ENCODE measurements around the gene SUPT20HL2.

The SUPT20HL2 gene

DNA sequence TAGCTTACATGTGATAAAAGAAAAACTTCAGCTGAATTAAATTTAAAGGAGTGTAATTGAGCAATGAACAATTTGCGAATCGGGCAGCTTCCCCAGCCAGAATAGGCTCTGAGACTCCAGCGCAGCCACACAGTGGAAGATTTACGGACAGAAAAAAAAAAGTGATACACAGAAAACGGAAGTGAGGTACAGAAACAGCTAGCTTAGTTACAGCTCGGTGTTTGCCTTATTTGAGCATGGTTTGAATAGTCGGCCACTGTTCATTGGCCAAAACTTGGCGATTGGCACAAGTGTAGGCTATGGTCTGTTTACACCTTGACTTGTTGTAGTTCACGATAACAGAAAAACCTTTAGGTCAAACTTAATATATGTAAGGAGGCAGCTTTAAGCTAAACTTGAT lies 29.9 kb upstream of the SUPT20HL2 start:
- TF ChIP-seq, protein P1, sequence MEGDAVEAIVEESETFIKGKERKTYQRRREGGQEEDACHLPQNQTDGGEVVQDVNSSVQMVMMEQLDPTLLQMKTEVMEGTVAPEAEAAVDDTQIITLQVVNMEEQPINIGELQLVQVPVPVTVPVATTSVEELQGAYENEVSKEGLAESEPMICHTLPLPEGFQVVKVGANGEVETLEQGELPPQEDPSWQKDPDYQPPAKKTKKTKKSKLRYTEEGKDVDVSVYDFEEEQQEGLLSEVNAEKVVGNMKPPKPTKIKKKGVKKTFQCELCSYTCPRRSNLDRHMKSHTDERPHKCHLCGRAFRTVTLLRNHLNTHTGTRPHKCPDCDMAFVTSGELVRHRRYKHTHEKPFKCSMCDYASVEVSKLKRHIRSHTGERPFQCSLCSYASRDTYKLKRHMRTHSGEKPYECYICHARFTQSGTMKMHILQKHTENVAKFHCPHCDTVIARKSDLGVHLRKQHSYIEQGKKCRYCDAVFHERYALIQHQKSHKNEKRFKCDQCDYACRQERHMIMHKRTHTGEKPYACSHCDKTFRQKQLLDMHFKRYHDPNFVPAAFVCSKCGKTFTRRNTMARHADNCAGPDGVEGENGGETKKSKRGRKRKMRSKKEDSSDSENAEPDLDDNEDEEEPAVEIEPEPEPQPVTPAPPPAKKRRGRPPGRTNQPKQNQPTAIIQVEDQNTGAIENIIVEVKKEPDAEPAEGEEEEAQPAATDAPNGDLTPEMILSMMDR (IDR thresholded peaks at IDR 0.05; ENCODE audit: borderline replicate concordance, control extremely low read depth, extremely low read depth, insufficient read depth, missing control alignments) = no peak
- DNase-seq (ENCODE audit: low spot score) = no peak
- in situ Hi-C loops (cut with MboI; ENCODE audit: low sequenced_read_pairs, unreplicated experiment) = no loop called here

DNA sequence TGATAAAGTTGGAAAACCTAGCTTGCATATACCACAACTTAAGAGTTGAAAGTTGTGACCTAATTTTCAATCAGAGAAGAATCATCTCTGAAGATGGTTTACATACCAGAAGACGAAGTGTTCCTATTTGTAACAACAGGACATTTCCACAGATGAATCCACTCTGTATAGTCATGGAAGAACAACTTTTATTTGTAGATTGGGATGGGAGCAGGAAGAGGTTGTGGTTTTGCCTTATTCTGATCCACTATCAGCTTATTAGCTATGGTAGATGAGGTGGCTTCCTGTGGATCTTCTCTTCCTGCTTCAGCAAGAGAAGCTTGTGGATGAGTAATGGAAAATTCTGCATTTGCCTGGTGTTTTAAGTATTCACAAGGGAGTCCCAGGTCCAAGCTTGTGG lies 27.9 kb upstream of the SUPT20HL2 start:
- DNase-seq (ENCODE audit: low spot score) = no peak
- in situ Hi-C loops (cut with MboI; ENCODE audit: low sequenced_read_pairs, unreplicated experiment) = no loop called here

DNA sequence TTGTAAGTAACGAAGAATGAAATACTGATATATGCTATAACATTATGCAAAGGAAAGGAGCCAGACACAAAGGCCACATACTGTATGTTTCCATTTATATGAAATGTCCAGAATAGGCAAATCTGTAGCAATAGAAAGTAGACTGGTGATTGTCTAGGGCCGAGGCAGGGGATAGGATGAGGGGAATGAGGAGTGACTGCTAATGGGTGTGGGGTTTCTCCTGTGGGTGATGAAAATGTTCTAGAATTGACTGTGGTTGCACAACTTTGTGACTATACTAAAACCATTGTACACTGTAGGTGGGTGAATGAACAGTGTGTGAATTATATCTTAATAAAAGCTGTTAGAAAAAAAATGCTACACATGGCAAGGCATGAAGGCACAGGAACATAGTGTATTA lies 26.6 kb upstream of the SUPT20HL2 start:
- in situ Hi-C loops (cut with MboI; ENCODE audit: low sequenced_read_pairs, unreplicated experiment) = no loop called here
- TF ChIP-seq, protein P1 (IDR thresholded peaks at IDR 0.05; ENCODE audit: borderline replicate concordance, control extremely low read depth, extremely low read depth, insufficient read depth, missing control alignments) = no peak
- DNase-seq (ENCODE audit: low spot score) = no peak

More for the DNA sequence above, 27.9 kb upstream of the SUPT20HL2 start:
- TF ChIP-seq, protein P1 (IDR thresholded peaks at IDR 0.05; ENCODE audit: borderline replicate concordance, control extremely low read depth, extremely low read depth, insufficient read depth, missing control alignments) = no peak

DNA sequence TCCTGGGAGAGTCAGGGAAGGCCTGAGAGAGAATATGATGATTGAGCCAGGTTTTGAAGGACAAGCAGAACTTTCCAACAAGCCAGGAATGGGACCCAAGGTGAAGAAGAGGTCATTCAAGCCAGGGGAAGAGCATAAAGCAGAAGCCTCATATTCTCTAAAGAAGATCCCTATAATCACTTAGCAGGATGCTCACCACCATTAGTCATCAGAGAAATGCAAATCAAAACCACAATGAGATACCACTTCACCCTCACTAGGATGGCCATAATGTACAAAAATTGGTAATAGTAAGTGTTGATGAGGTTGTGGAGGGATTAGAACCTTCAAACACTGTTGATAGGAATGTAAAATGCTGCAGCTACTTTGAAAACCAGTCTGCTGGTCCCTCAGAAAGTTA lies 26.0 kb upstream of the SUPT20HL2 start:
- TF ChIP-seq, protein P1 (IDR thresholded peaks at IDR 0.05; ENCODE audit: borderline replicate concordance, control extremely low read depth, extremely low read depth, insufficient read depth, missing control alignments) = no peak
- DNase-seq (ENCODE audit: low spot score) = no peak
- in situ Hi-C loops (cut with MboI; ENCODE audit: low sequenced_read_pairs, unreplicated experiment) = no loop called here

DNA sequence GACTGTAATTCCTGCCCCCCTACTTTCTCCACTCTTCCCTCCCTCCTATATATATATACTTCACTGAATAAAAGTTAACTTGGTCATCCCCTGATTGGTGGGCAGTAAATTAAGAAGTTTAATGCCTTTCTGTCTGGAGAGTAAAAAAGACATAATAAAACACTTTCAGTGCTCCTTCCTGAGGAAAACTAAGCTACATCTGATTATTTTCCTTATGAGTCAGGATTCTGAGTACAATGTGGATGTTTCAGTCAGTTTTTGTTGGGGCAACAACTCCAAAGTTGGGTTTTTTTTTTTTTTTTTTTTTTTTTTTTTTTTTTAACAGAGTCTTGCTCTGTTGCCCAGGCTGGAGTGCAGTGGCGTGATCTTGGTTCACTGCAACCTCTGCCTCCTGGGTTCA lies 22.0 kb upstream of the SUPT20HL2 start:
- TF ChIP-seq, protein P1 (IDR thresholded peaks at IDR 0.05; ENCODE audit: borderline replicate concordance, control extremely low read depth, extremely low read depth, insufficient read depth, missing control alignments) = no peak
- in situ Hi-C loops (cut with MboI; ENCODE audit: low sequenced_read_pairs, unreplicated experiment) = no loop called here
- no peak for DNase-seq (ENCODE audit: low spot score)

DNA sequence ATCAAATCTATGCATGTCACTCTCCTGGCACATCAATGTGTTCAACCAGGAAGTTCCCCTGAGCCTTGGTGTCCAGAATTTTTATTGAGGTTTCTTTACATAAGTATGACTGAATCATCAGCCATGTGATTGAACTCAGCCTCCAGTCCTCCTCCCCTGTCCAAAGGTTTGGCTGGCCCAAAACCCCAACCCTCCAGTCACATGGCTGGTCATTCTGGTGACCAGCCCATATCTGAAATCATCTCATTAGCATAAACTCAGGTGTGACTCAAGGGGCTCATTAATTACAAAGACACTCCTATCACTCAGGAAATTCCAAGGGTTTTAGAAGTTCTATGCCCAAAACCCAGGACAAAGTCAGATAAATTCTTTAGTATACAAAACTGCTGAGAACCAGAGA lies 20.6 kb upstream of the SUPT20HL2 start:
- in situ Hi-C loops (cut with MboI; ENCODE audit: low sequenced_read_pairs, unreplicated experiment) = no loop called here
- TF ChIP-seq, protein P1 (IDR thresholded peaks at IDR 0.05; ENCODE audit: borderline replicate concordance, control extremely low read depth, extremely low read depth, insufficient read depth, missing control alignments) = no peak
- no peak for DNase-seq (ENCODE audit: low spot score)

DNA sequence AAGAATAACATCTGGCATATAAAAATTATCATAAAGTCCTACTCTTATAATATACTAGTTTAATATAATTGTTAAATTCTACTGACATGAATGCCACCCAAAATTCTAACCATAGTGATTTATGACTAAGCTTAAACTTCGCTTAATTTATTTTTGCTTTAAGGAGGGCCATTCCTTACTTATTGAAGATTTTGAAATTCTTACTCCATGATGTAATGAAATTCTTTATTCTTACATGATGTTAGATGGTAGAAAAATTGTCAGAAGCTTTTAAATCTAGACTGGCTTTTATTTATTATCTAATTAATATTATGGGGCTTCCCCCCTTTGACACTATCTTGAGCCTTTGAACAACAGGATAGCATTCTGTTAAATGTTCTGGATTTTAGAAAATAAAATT lies 19.5 kb upstream of the SUPT20HL2 start:
- in situ Hi-C loops (cut with MboI; ENCODE audit: low sequenced_read_pairs, unreplicated experiment) = no loop called here
- no peak for DNase-seq (ENCODE audit: low spot score)
- TF ChIP-seq, protein P1 (IDR thresholded peaks at IDR 0.05; ENCODE audit: borderline replicate concordance, control extremely low read depth, extremely low read depth, insufficient read depth, missing control alignments) = no peak

Data from GM13976 (cell line).